H1 (cell line): ENCODE results near the gene ZBTB22. TPM values are rescaled to one million over a fixed set of nuclear protein-coding genes. Genes with fewer than 3 reads are reported as not detected.

Source experiments
- CTCF ChIA-PET: fragments of 300-600 bp; sonication (Branson Sonifier 250); formaldehyde crosslinking; loops from one replicate; lab custom pipeline; 2021; ENCODE audit not compliant: partially characterized antibody; lab: Charles Lee
- POLR2A ChIA-PET: fragments of 300-600 bp; sonication (Branson Sonifier 250); formaldehyde crosslinking; loops from one replicate; lab custom pipeline; 2021; ENCODE audit warnings: inconsistent platforms; ENCODE audit not compliant: partially characterized antibody; lab: Charles Lee
- DNase-seq, 2 experiments: peaks; one replicate each; pipeline versions ENCODE4 v3.0.0 to v3.0.0-alpha.2; 2010 to 2022; ENCODE audit warnings: low spot score in 2 of 2, low read depth in 1 of 2, mixed read lengths in 1 of 2
- FAIRE-seq: peaks from 2 replicates; lab custom pipeline; 2011; peaks lifted over from hg19 to GRCh38; lab: Jason Lieb, UNC
- H2AFZ ChIP-seq: 2 replicates; pipeline ENCODE4 v1.8.1; 2012; ENCODE audit warnings: low read length, inconsistent platforms
- H2AK5ac ChIP-seq: 2 replicates; pipeline ENCODE4 v1.6.1; 2013; ENCODE audit warnings: low read depth, low read length
- H2BK120ac ChIP-seq: replicated peaks from 2 replicates; pipeline ENCODE3; 2013; ENCODE audit warnings: low read depth, low read length, inconsistent platforms
- H2BK12ac ChIP-seq: 2 replicates; pipeline ENCODE4 v1.6.1; 2013; ENCODE audit warnings: low read depth, low read length
- H2BK15ac ChIP-seq: 2 replicates; pipeline ENCODE4 v1.6.1; 2013; ENCODE audit warnings: low read length
- H2BK20ac ChIP-seq: 2 replicates; pipeline ENCODE4 v1.6.1; 2013; ENCODE audit warnings: low read length
- H2BK5ac ChIP-seq: 2 replicates; pipeline ENCODE4 v1.6.1; 2013; ENCODE audit warnings: low read depth, low read length
- H3K14ac ChIP-seq: 2 replicates; pipeline ENCODE4 v1.6.1; 2013; ENCODE audit warnings: inconsistent platforms; ENCODE audit not compliant: insufficient read length
- H3K18ac ChIP-seq: 2 replicates; pipeline ENCODE4 v1.6.1; 2013; ENCODE audit warnings: low read length; ENCODE audit errors: extremely low read depth
- H3K23ac ChIP-seq: 2 replicates; pipeline ENCODE4 v1.6.1; 2013; ENCODE audit warnings: inconsistent platforms; ENCODE audit not compliant: insufficient read length
- H3K23me2 ChIP-seq: 2 replicates; pipeline ENCODE4 v1.6.1; 2013; ENCODE audit warnings: low read depth, low read length
- H3K27ac ChIP-seq: 2 replicates; pipeline ENCODE4 v1.6.1; 2011; ENCODE audit warnings: low read depth, low read length, inconsistent platforms
- H3K27me3 ChIP-seq, 4 experiments: replicated peaks in 1 of 4; 1 replicate in 1 of 4; 2 replicates in 3 of 4; pipeline versions ENCODE4 v1.6.1 to v1.8.1; 2011 to 2013; ENCODE audit warnings: low read length in 3 of 4, mild to moderate bottlenecking in 3 of 4, inconsistent platforms in 2 of 4, mixed read lengths in 2 of 4, moderate library complexity in 1 of 4; ENCODE audit not compliant: control insufficient read depth in 3 of 4, insufficient read depth in 3 of 4; ENCODE audit errors: extremely low read depth in 1 of 4
- H3K36me3 ChIP-seq, 4 experiments: 2 replicates each; pipeline versions ENCODE4 v1.6.1 to v1.8.1; 2011 to 2013; ENCODE audit warnings: mild to moderate bottlenecking in 4 of 4, low read length in 3 of 4, moderate library complexity in 2 of 4, control low read depth in 1 of 4, inconsistent platforms in 1 of 4; ENCODE audit not compliant: insufficient read depth in 4 of 4, control insufficient read depth in 2 of 4
- H3K4ac ChIP-seq: replicated peaks from 2 replicates; pipeline ENCODE3; 2013; ENCODE audit warnings: low read length, low read depth, mixed read lengths, inconsistent platforms; ENCODE audit not compliant: insufficient read length
- H3K4me1 ChIP-seq, 4 experiments: replicated peaks in 1 of 4; 1 replicate in 1 of 4; 2 replicates in 3 of 4; pipeline versions ENCODE4 v1.6.1 to v1.8.1; 2011 to 2013; ENCODE audit warnings: low read length in 3 of 4, inconsistent platforms in 2 of 4, mixed read lengths in 1 of 4; ENCODE audit not compliant: insufficient read depth in 4 of 4, control insufficient read depth in 3 of 4
- H3K4me2 ChIP-seq, 2 experiments: 2 replicates each; pipeline versions ENCODE4 v1.6.1 to v1.8.1; 2011 to 2013; ENCODE audit warnings: low read depth in 2 of 2, low read length in 2 of 2, control low read depth in 1 of 2, inconsistent platforms in 1 of 2, mild to moderate bottlenecking in 1 of 2; ENCODE audit not compliant: insufficient read depth in 1 of 2
- H3K4me3 ChIP-seq, 4 experiments: fragments of 200-600, 300-600 bp in 1 of 4; sonication (generic), shearing (Covaris generic), sonication (Bioruptor Twin) in 1 of 4; 2 replicates each; pipeline versions ENCODE4 v1.5.1 to v1.8.1; 2011 to 2016; ENCODE audit warnings: low read length in 4 of 4, low read depth in 3 of 4, control low read depth in 2 of 4, inconsistent platforms in 2 of 4, mild to moderate bottlenecking in 2 of 4, mixed read lengths in 1 of 4, moderate library complexity in 1 of 4; ENCODE audit not compliant: insufficient read depth in 2 of 4; ENCODE audit errors: extremely low read depth in 1 of 4
- H3K56ac ChIP-seq: replicated peaks from 2 replicates; pipeline ENCODE3; 2013; ENCODE audit warnings: low read depth, mild to moderate bottlenecking, mixed read lengths, low read length, inconsistent platforms; ENCODE audit not compliant: insufficient read length
- H3K79me1 ChIP-seq: 2 replicates; pipeline ENCODE4 v1.6.1; 2013; ENCODE audit warnings: low read depth, low read length, control low read depth
- H3K79me2 ChIP-seq, 2 experiments: 2 replicates each; pipeline versions ENCODE4 v1.6.1 to v1.8.1; 2012 to 2013; ENCODE audit warnings: low read length in 2 of 2, mild to moderate bottlenecking in 2 of 2, inconsistent platforms in 1 of 2; ENCODE audit not compliant: insufficient read depth in 2 of 2, control insufficient read depth in 1 of 2
- H3K9ac ChIP-seq, 4 experiments: replicated peaks in 1 of 4; 1 replicate in 1 of 4; 2 replicates in 3 of 4; pipeline versions ENCODE4 v1.6.1 to v1.8.1; 2011 to 2013; ENCODE audit warnings: low read depth in 3 of 4, low read length in 3 of 4, control low read depth in 2 of 4, mild to moderate bottlenecking in 2 of 4, moderate library complexity in 2 of 4, inconsistent platforms in 1 of 4; ENCODE audit errors: extremely low read depth in 1 of 4
- H3K9me3 ChIP-seq, 2 experiments: 2 replicates each; pipeline versions ENCODE4 v1.6.1 to v1.8.1; 2012 to 2013; ENCODE audit warnings: mild to moderate bottlenecking in 2 of 2, moderate library complexity in 2 of 2, control low read depth in 1 of 2, inconsistent platforms in 1 of 2, low read depth in 1 of 2, low read length in 1 of 2, mixed read lengths in 1 of 2; ENCODE audit not compliant: insufficient read depth in 2 of 2
- H4K20me1 ChIP-seq, 2 experiments: replicated peaks in 1 of 2; 2 replicates each; pipeline versions ENCODE3 to v1.8.1; 2011 to 2013; ENCODE audit warnings: inconsistent platforms in 2 of 2, low read length in 2 of 2, mild to moderate bottlenecking in 1 of 2; ENCODE audit not compliant: insufficient read depth in 2 of 2, control insufficient read depth in 1 of 2
- H4K5ac ChIP-seq: 2 replicates; pipeline ENCODE4 v1.6.1; 2013; ENCODE audit warnings: low read length, low read depth, mixed read lengths, inconsistent platforms; ENCODE audit not compliant: insufficient read length
- H4K8ac ChIP-seq: 2 replicates; pipeline ENCODE4 v1.8.0; 2013; ENCODE audit warnings: mild to moderate bottlenecking, moderate library complexity, low read length, inconsistent platforms; ENCODE audit not compliant: insufficient read depth; ENCODE audit errors: extremely low read depth
- H4K91ac ChIP-seq: replicated peaks from 2 replicates; pipeline ENCODE3; 2013; ENCODE audit warnings: low read length, mixed read lengths, inconsistent platforms; ENCODE audit not compliant: insufficient read length
- ASH2L ChIP-seq: fragments of 200-600, 300-600 bp; sonication (generic); IDR thresholded peaks from one replicate; pipeline ENCODE4 v1.7.1; 2017; ENCODE audit warnings: low read length
- YY1 ChIP-seq: IDR thresholded peaks from 2 replicates; pipeline ENCODE4 v1.6.1; 2011; ENCODE audit warnings: low read depth, mild to moderate bottlenecking, low read length
- WGBS, 2 experiments: shearing (Covaris generic) in 1 of 2; methylation state at CpG; one replicate each; pipeline versions ENCODE4 v1.1.6 to v1.1.7; 2013 to 2015; ENCODE audit warnings: low lambda C conversion rate in 2 of 2, mixed read lengths in 2 of 2, inconsistent platforms in 1 of 2, low coverage in 1 of 2, missing lambda C conversion rate in 1 of 2; ENCODE audit not compliant: insufficient replicate concordance in 2 of 2, insufficient coverage in 1 of 2, insufficient read length in 1 of 2; ENCODE audit errors: extremely low coverage in 1 of 2, missing lambda C conversion rate in 1 of 2; 5-methylcytosine and 5-hydroxymethylcytosine counted together
- polyA plus RNA-seq, 7 experiments: library from polyadenylated mRNA; depleted of rRNA in 3 of 7; stranded (reverse) in 5 of 7; unstranded in 2 of 7; fragments of >200 nt in 5 of 7; fragments of 200-250 nt in 2 of 7; gene quantifications; 1 replicate in 5 of 7; 2 replicates in 1 of 7; 4 replicates in 1 of 7; pipeline versions ENCODE4 v1.2.1 to v1.2.3, GENCODE V29; 2011 to 2013; ENCODE audit warnings: missing spikeins in 2 of 7, mixed read lengths in 2 of 7
- total RNA-seq: library from RNA; stranded (reverse); fragmentation: NEBNext Ultra II Directional; extraction: Animal tissue kit (Norgen Biotek cat#: 25700); gene quantifications from 2 replicates; pipeline ENCODE4 v1.2.1, GENCODE V29; 2021

Gene ZBTB22
- total and polyA plus RNA-seq, 2 of the 8 experiments (the other 6 are each of a cell fraction or from before 2014, with no cell fraction given), result 7.4 to 9.9 TPM

DNA sequence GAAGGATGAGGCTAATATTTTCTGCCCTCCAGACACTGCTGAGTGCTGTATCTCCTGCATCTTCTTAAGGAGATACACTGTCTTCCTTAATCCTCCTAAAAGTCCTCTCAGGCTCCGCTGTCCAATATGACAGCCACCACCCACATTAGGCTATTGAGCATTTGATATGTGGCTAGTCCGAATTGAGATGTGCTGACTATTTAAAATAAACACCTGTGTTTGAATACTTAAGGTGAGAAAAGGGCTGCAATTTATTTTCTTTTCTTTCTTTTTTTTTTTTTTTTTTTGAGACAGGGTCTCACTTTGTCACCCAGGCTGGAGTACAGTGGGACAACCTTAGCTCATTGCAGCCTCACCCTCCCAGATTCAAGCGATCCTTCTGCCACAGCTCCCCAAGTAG is 15.7 kb downstream of the ZBTB22 start:
- no peak overlapping the region for H2BK15ac ChIP-seq
- peaks cover 0 to 17% of the 10 kb centered on the region in 2 experiments; a peak in 2 of 4 replicates for H3K79me2 ChIP-seq
- H2BK12ac ChIP-seq, result no peak overlapping the region
- no peak overlapping the region for H3K4me2 ChIP-seq
- H3K27me3 ChIP-seq, result no peaks in the 10 kb centered on the region
- H2BK120ac ChIP-seq, result no peak overlapping the region
- no peak overlapping the region for H2BK5ac ChIP-seq
- H3K56ac ChIP-seq, result no peak overlapping the region
- no peak overlapping the region for H2AFZ ChIP-seq
- no peak overlapping the region for H3K4me3 ChIP-seq
- no peak overlapping the region for H2BK20ac ChIP-seq
- H3K36me3 ChIP-seq, result no peaks in the 10 kb centered on the region; a peak in 2 of 8 replicates
- DNase-seq (no peak), FAIRE-seq (no peak)
- H4K8ac ChIP-seq, result no peak overlapping the region
- POLR2A ChIA-PET, result interaction anchor here (0.6 to 16.7 kb wide), 6 partner anchors 13 to 1711 kb away, joined by 3 to 337 read pairs (median 38); partner anchors contain the start of genes B3GALT4, PFDN6, RPS18 and VPS52
- no peak overlapping the region for H3K9ac ChIP-seq
- no peak overlapping the region for H2AK5ac ChIP-seq
- H4K91ac ChIP-seq, result no peak overlapping the region
- CTCF ChIA-PET, result interaction anchor here (0.6 to 2.9 kb wide), 4 partner anchors 11 to 37 kb away, joined by 4 to 12 read pairs (median 6); no protein-coding TSS in a partner anchor
- H3K4ac ChIP-seq, result no peak overlapping the region
- 93% methylated on average over 3 of the region's 3 CpGs; no CpG with 5 or more reads in 1 of the 2 experiments for WGBS, 2 experiments
- no peak overlapping the region for H3K23ac ChIP-seq
- H4K5ac ChIP-seq, result no peak overlapping the region
- H4K20me1 ChIP-seq, result peaks cover 0 to 4% of the 10 kb centered on the region in 2 experiments
- peaks cover 4% of the 10 kb centered on the region; the same call in 1 of the 2 replicates for H3K79me1 ChIP-seq
- H3K4me1 ChIP-seq, result peaks cover 0 to 4% (median 3%) of the 10 kb centered on the region in 4 experiments; a peak in 6 of 7 replicates
- no peak overlapping the region for H3K27ac ChIP-seq
- H3K9me3 ChIP-seq, result no peaks in the 10 kb centered on the region
- H3K18ac ChIP-seq, result no peak overlapping the region
- peaks cover 16% of the 10 kb centered on the region for H3K23me2 ChIP-seq
- H3K14ac ChIP-seq, result no peak overlapping the region
- TF ChIP-seq ASH2L (no peak), YY1 (no peak)
